IMR-90 (cell line): ENCODE data around the gene CKLF. TPM values are rescaled to one million over a fixed set of nuclear protein-coding genes. Genes with fewer than 3 reads are reported as not detected.

Experiments
- ATAC-seq: fragments of 200-7000 bp; cut with Tn5 transposase; 2 replicates; pipeline ENCODE4 v1.9.1; 2020; ENCODE audit warnings: low read depth, mild to moderate bottlenecking, moderate library complexity
- BruUV-seq: library from RNA; stranded (reverse); fragments of 400-500 nt; replicated peaks from 2 replicates; lab custom pipeline; 2021; lab: Mats Ljungman, UMichigan
- CTCF ChIA-PET: fragments of 300-600 bp; formaldehyde crosslinking; extraction: SDS; loops from one replicate; lab custom pipeline; 2021; ENCODE audit warnings: antibody characterized with exemption; lab: Yijun Ruan, JAX
- POLR2A ChIA-PET: fragments of 300-600 bp; sonication (Branson Sonifier 250); formaldehyde crosslinking; loops from one replicate; lab custom pipeline; 2022; ENCODE audit warnings: antibody characterized with exemption; ENCODE audit not compliant: unreplicated experiment; lab: Charles Lee
- DNase-seq: peaks from one replicate; pipeline ENCODE4 v3.0.0; 2013
- H2AFZ ChIP-seq: replicated peaks from 2 replicates; pipeline ENCODE3; 2013; ENCODE audit warnings: low read length, mild to moderate bottlenecking; ENCODE audit not compliant: poor library complexity
- H2AK5ac ChIP-seq: 2 replicates; pipeline ENCODE4 v1.6.1; 2013; ENCODE audit warnings: low read depth, low read length, inconsistent platforms
- H2AK9ac ChIP-seq: replicated peaks from 2 replicates; pipeline ENCODE3; 2013; ENCODE audit warnings: mild to moderate bottlenecking, low read depth, low read length, moderate library complexity; ENCODE audit not compliant: poor library complexity
- H2BK120ac ChIP-seq: 2 replicates; pipeline ENCODE4 v1.6.1; 2013; ENCODE audit warnings: low read depth, low read length, inconsistent platforms
- H2BK15ac ChIP-seq: 3 replicates; pipeline ENCODE4 v1.6.1; 2013; ENCODE audit warnings: low read depth, low read length, inconsistent platforms
- H2BK20ac ChIP-seq: 2 replicates; pipeline ENCODE4 v1.6.1; 2013; ENCODE audit warnings: low read depth, mild to moderate bottlenecking, inconsistent platforms, low read length, moderate library complexity
- H2BK5ac ChIP-seq: 2 replicates; pipeline ENCODE4 v1.6.1; 2013; ENCODE audit warnings: mild to moderate bottlenecking, low read depth, low read length, inconsistent platforms; ENCODE audit not compliant: poor library complexity, severe bottlenecking
- H3K14ac ChIP-seq: replicated peaks from 2 replicates; pipeline ENCODE4 v1.6.1; 2013; ENCODE audit warnings: low read depth, low read length, inconsistent platforms
- H3K18ac ChIP-seq: 2 replicates; pipeline ENCODE4 v1.6.1; 2013; ENCODE audit warnings: low read depth, low read length, control low read depth
- H3K23ac ChIP-seq: 2 replicates; pipeline ENCODE4 v1.6.1; 2013; ENCODE audit warnings: low read depth, low read length, inconsistent platforms
- H3K27ac ChIP-seq: 2 replicates; pipeline ENCODE4 v1.5.1; 2013; ENCODE audit warnings: mild to moderate bottlenecking, control low read depth, low read length; ENCODE audit not compliant: insufficient read depth
- H3K27me3 ChIP-seq: 2 replicates; pipeline ENCODE4 v1.6.1; 2013; ENCODE audit warnings: low read length; ENCODE audit not compliant: control insufficient read depth, insufficient read depth
- H3K36me3 ChIP-seq: 2 replicates; pipeline ENCODE4 v1.6.1; 2013; ENCODE audit warnings: low read length, mixed read lengths; ENCODE audit not compliant: control insufficient read depth, insufficient read depth
- H3K4ac ChIP-seq: 2 replicates; pipeline ENCODE4 v1.6.1; 2013; ENCODE audit warnings: low read depth, low read length, inconsistent platforms
- H3K4me1 ChIP-seq: 2 replicates; pipeline ENCODE4 v1.6.1; 2013; ENCODE audit warnings: low read length, mixed read lengths; ENCODE audit not compliant: control insufficient read depth, insufficient read depth
- H3K4me2 ChIP-seq: 2 replicates; pipeline ENCODE4 v1.6.1; 2013; ENCODE audit warnings: low read depth, mild to moderate bottlenecking, control low read depth, low read length, moderate library complexity
- H3K4me3 ChIP-seq: 2 replicates; pipeline ENCODE4 v1.5.1; 2013; ENCODE audit warnings: low read depth, mild to moderate bottlenecking, control low read depth, low read length, moderate library complexity; ENCODE audit not compliant: insufficient read depth
- H3K56ac ChIP-seq: 2 replicates; pipeline ENCODE4 v1.6.1; 2013; ENCODE audit warnings: low read length, inconsistent platforms; ENCODE audit not compliant: insufficient read depth; ENCODE audit errors: extremely low read depth
- H3K79me1 ChIP-seq, 2 experiments: 2 replicates each; pipeline ENCODE4 v1.6.1; 2013; ENCODE audit warnings: low read length in 2 of 2, inconsistent platforms in 1 of 2, low read depth in 1 of 2
- H3K9ac ChIP-seq: 2 replicates; pipeline ENCODE4 v1.6.1; 2013; ENCODE audit warnings: low read depth, low read length, control low read depth
- H3K9me1 ChIP-seq: 2 replicates; pipeline ENCODE4 v1.6.1; 2013; ENCODE audit warnings: low read length, inconsistent platforms; ENCODE audit not compliant: insufficient read depth
- H3K9me3 ChIP-seq: 2 replicates; pipeline ENCODE4 v1.6.1; 2013; ENCODE audit warnings: low read length; ENCODE audit not compliant: control insufficient read depth, insufficient read depth
- H4K20me1 ChIP-seq: 2 replicates; pipeline ENCODE4 v1.6.1; 2013; ENCODE audit warnings: low read length, inconsistent platforms; ENCODE audit not compliant: insufficient read depth
- H4K5ac ChIP-seq: 2 replicates; pipeline ENCODE4 v1.6.1; 2013; ENCODE audit warnings: mild to moderate bottlenecking, low read depth, low read length, control low read depth
- H4K8ac ChIP-seq, 2 experiments: 2 replicates each; pipeline ENCODE4 v1.6.1; 2013; ENCODE audit warnings: low read depth in 2 of 2, low read length in 2 of 2, control low read depth in 1 of 2, inconsistent platforms in 1 of 2
- H4K91ac ChIP-seq: 2 replicates; pipeline ENCODE4 v1.6.1; 2013; ENCODE audit warnings: low read depth, low read length, inconsistent platforms; ENCODE audit not compliant: insufficient read depth
- BHLHE40 ChIP-seq: fragments of 150-350 bp; IDR thresholded peaks from 2 replicates; pipeline ENCODE4 v1.6.1; 2016; ENCODE audit warnings: mild to moderate bottlenecking, low read depth, low read length
- CEBPB ChIP-seq: IDR thresholded peaks from 2 replicates; pipeline ENCODE4 v1.6.1; 2012; ENCODE audit warnings: low read depth, low read length, improper control_type of control experiment
- CHD1 ChIP-seq: IDR thresholded peaks from 2 replicates; pipeline ENCODE4 v1.6.1; 2012; ENCODE audit warnings: low read depth, low read length, improper control_type of control experiment
- ELK1 ChIP-seq: fragments of 150-350 bp; IDR thresholded peaks from 2 replicates; pipeline ENCODE4 v1.6.1; 2016; ENCODE audit warnings: low read depth, mild to moderate bottlenecking, low read length, moderate library complexity, borderline replicate concordance
- FOS ChIP-seq: fragments of 150-350 bp; IDR thresholded peaks from 2 replicates; pipeline ENCODE4 v1.6.1; 2016; ENCODE audit warnings: low read depth, low read length
- MAFK ChIP-seq: IDR thresholded peaks from 2 replicates; pipeline ENCODE4 v1.6.1; 2012; ENCODE audit warnings: low read depth, low read length, improper control_type of control experiment
- MAZ ChIP-seq: IDR thresholded peaks from 2 replicates; pipeline ENCODE4 v1.6.1; 2012; ENCODE audit warnings: low read depth, mild to moderate bottlenecking, low read length, improper control_type of control experiment, moderate library complexity, borderline replicate concordance
- MXI1 ChIP-seq: IDR thresholded peaks from 2 replicates; pipeline ENCODE4 v1.6.1; 2012; ENCODE audit warnings: low read depth, mild to moderate bottlenecking, low read length, moderate library complexity, borderline replicate concordance
- NFE2L2 ChIP-seq: fragments of 150-350 bp; IDR thresholded peaks from 2 replicates; pipeline ENCODE4 v1.6.1; 2016; ENCODE audit warnings: low read depth, mild to moderate bottlenecking, low read length
- POLR2A ChIP-seq: IDR thresholded peaks from 2 replicates; pipeline ENCODE4 v1.6.1; 2012; ENCODE audit warnings: mild to moderate bottlenecking, low read depth, low read length
- RAD21 ChIP-seq: IDR thresholded peaks from 2 replicates; pipeline ENCODE4 v1.6.1; 2012; ENCODE audit warnings: low read length, improper control_type of control experiment
- RCOR1 ChIP-seq: IDR thresholded peaks from 2 replicates; pipeline ENCODE4 v1.6.1; 2012; ENCODE audit warnings: mild to moderate bottlenecking, low read length, improper control_type of control experiment; ENCODE audit not compliant: insufficient replicate concordance
- RFX5 ChIP-seq: IDR thresholded peaks from 2 replicates; pipeline ENCODE4 v1.8.0; 2012; ENCODE audit warnings: low read depth, mild to moderate bottlenecking, low read length, moderate library complexity
- SMC3 ChIP-seq: fragments of 150-350 bp; IDR thresholded peaks from 2 replicates; pipeline ENCODE4 v1.6.1; 2016; ENCODE audit warnings: low read depth, mild to moderate bottlenecking, antibody characterized with exemption, low read length, moderate library complexity
- USF2 ChIP-seq: fragments of 150-350 bp; IDR thresholded peaks from 2 replicates; pipeline ENCODE4 v1.6.1; 2017; ENCODE audit warnings: mild to moderate bottlenecking, antibody characterized with exemption, low read length, low read depth
- WGBS, 2 experiments: methylation state at CpG; one replicate each; pipeline versions ENCODE4 v1.1.5 to v1.1.7; 2013; ENCODE audit warnings: missing lambda C conversion rate in 2 of 2; ENCODE audit not compliant: insufficient read length in 1 of 2; ENCODE audit errors: extremely low coverage in 2 of 2; 5-methylcytosine and 5-hydroxymethylcytosine counted together
- dilution Hi-C: fragments of 300-500 bp; cut with HindIII; formaldehyde crosslinking; loops from one replicate; pipeline ENCODE4 v1.14.3; 2018; ENCODE audit warnings: low sequenced_read_pairs; ENCODE audit not compliant: unreplicated experiment
- in situ Hi-C: fragments of 300-500 bp; cut with MboI; formaldehyde crosslinking; loops from 3 replicates; pipeline ENCODE4 v1.14.3; 2019; ENCODE audit warnings: low sequenced_read_pairs, inconsistent platforms, mixed read lengths
- intact Hi-C: fragments of 100-400 bp; cut with micrococcal nuclease; formaldehyde crosslinking; loops from 2 replicates; pipeline ENCODE4 v1.10.0; 2022
- polyA plus RNA-seq, 3 experiments: library from polyadenylated mRNA; depleted of rRNA; stranded (reverse); fragments of >200 nt; gene quantifications; 2 replicates each; pipeline ENCODE4 v1.2.3, GENCODE V29; 2012; ENCODE audit warnings: low replicate concordance in 1 of 3
- total RNA-seq: library from RNA; depleted of rRNA; stranded (reverse); fragments of >200 nt; gene quantifications from 2 replicates; pipeline ENCODE4 v1.2.3, GENCODE V29; 2012

Gene CKLF
- total and polyA plus RNA-seq, 2 of the 4 experiments (the other 2 are of a cell fraction), result 60.8 to 92.2 TPM

DNA sequence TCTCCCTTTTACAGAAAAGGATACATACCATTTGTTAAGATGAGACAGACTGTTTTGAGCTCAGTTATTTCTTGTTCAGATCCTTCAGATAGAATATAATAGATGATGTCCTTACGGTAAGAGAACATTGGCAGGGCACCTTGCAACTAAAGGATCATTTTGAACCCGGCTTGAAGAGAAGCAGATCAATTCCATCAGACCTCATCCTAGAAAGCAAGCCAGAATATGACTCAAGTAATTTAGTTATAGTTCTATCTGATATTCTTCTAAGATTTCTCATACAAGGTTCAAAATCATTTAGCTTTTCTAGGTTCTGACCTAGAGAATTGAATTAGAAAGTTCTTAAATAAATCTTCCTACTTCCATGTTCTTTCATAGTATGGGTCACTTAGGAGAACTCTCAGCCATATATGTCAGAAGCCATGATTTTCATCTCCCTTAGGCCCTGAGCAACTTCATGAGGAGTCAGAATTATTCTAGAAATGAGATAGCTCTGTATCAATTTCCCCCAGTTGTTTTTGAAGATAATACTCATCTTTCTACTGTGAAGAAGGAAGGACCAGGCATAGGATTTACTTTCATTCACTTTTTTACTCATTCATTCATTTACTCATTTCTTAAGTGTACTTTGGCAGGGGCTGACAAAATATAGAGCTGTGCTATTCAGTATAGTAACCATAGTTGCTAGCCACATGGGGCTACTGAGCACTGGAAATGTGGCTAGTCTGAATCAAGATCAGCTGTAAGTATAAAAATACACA is 11.4 kb downstream of the CKLF start:
- Histone ChIP-seq H4K8ac (no peak overlapping the region), H2AK5ac (no peak overlapping the region), H3K4me3 (no peak overlapping the region), H3K23ac (no peak overlapping the region), H2AK9ac (no peak overlapping the region), H3K18ac (no peak overlapping the region), H2BK20ac (no peak overlapping the region), H3K4me2 (no peak overlapping the region), H3K56ac (no peak overlapping the region), H3K9ac (no peak overlapping the region), H2BK15ac (no peak overlapping the region), H3K9me3 (no peaks in the 10 kb centered on the region), H3K9me1 (no peaks in the 10 kb centered on the region), H3K27me3 (no peaks in the 10 kb centered on the region), H3K27ac (no peak overlapping the region), H4K5ac (no peak overlapping the region), H3K14ac (no peak overlapping the region), H2AFZ (no peak overlapping the region), H4K91ac (no peak overlapping the region), H3K4ac (no peak overlapping the region), H3K36me3 (peaks cover 23% of the 10 kb centered on the region), H2BK5ac (no peak overlapping the region), H3K79me1 (peaks cover 15 to 38% of the 10 kb centered on the region in 2 experiments; a peak in 3 of 4 replicates), H2BK120ac (no peak overlapping the region), H3K4me1 (peaks cover 2% of the 10 kb centered on the region; the same call in 1 of the 2 replicates), H4K20me1 (0 out of 2 replicates have a peak, but pooled peaks cover 3% of the 10 kb centered on the region)
- ChIA-PET POLR2A (interaction anchor here (0.7 kb wide), 1 partner anchor 26 kb away, joined by 5 read pairs; no protein-coding TSS in a partner anchor), CTCF (interaction anchor here (1.0 kb wide), 1 partner anchor 52 kb away, joined by 3 read pairs; no protein-coding TSS in a partner anchor)
- DNase-seq (no peak), ATAC-seq (no peak)
- intact Hi-C loops, result no loop called here
- no TSS peak for BruUV-seq
- dilution Hi-C loops, result no loop called here
- no CpG with 5 or more reads among the region's 2 CpGs for WGBS, 2 experiments
- in situ Hi-C loops, result no loop called here
- TF ChIP-seq SMC3 (no peak), POLR2A (no peak), FOS (no peak), RCOR1 (no peak), CEBPB (no peak), BHLHE40 (no peak), ELK1 (no peak), MXI1 (no peak), MAFK (no peak), NFE2L2 (no peak), CHD1 (no peak), RAD21 (no peak), RFX5 (no peak), MAZ (no peak), USF2 (no peak)
